ENCODE results near the gene ELAVL2.

ELAVL2 gene

GRCh38 chr9:23669776-23670175, 156.3 kb downstream of the ELAVL2 start:
- in situ Hi-C loops (cut with MboI; ENCODE audit: low sequenced_read_pairs) = no loop called here

DNA sequence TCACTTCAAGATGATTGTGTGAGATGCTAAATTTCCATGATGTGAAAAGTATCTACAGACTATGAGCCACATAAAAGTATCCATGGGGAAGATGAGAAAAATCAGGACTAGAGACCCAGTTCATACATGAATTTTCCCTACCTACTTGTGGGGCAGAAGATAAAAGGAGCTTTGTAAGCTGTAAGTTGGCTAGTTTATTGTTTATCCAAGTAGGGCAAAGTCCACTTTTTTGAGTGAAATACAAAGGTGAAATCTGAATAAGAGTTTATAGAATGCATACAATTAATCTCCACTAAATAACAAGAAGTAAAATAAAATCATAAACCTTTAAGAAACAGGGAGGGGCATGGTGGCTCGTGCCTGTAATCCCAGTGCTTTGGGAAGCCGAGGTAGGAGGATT, 160.4 kb downstream of the ELAVL2 start:
- in situ Hi-C loops (cut with MboI; ENCODE audit: low sequenced_read_pairs) = no loop called here

DNA sequence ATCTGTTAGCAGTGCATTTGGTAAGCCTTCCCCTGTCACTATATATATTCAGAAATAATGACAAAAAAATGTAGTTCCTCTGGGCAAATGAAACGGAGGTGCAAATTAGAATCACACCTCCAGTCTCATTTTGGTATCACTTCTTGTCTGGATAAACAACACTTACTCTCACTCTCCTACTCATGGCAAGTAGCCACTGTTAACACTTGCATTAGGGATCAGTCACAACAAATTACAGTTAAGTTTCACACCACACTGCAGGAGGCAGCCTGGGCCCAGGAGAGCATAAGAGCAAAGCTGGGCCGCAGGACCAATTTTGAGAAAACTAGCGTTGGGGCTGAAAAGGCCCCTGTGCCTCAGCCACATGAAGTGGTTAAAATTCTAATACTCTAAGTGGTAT, 161.0 kb downstream of the ELAVL2 start:
- in situ Hi-C loops (cut with MboI; ENCODE audit: low sequenced_read_pairs) = no loop called here

DNA sequence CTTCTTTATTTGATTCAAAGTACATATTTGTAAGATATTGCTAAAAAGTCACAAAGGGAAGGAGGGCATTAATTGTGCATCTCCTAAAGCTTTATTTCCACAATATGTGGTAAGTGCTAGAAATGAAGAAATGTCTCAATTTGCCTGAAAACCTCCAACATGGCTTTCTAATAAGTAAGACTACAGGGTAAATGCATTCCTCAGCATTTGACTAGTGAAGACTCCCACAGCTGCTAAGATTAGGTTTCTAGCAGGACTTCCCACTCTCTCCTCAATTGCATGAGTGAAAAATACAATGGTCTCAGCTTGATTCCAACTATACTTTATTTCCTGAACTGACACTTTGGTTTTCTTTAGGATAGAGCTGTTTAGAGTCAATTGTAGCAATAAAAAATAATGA, 162.1 kb downstream of the ELAVL2 start:
- in situ Hi-C loops (cut with MboI; ENCODE audit: low sequenced_read_pairs) = no loop called here

DNA sequence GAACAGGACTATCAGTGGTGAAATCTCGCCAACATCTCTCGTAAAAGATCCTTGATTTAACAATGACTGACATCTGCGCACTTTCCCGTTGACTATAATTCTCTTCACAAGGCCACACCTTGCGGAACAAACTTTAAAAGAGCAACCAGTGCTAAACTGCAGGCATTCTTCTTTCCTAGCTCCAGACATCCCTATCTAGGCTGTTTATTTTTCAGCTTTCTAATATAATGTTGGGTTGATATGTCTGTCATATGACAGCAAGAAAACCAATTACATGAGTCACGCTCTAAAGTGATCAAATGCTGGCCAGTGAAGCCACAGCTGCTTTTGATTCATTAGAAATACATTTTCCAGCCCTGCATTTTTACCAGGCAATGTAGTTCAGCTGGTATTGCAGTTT, 162.5 kb downstream of the ELAVL2 start:
- in situ Hi-C loops (cut with MboI; ENCODE audit: low sequenced_read_pairs) = no loop called here

DNA sequence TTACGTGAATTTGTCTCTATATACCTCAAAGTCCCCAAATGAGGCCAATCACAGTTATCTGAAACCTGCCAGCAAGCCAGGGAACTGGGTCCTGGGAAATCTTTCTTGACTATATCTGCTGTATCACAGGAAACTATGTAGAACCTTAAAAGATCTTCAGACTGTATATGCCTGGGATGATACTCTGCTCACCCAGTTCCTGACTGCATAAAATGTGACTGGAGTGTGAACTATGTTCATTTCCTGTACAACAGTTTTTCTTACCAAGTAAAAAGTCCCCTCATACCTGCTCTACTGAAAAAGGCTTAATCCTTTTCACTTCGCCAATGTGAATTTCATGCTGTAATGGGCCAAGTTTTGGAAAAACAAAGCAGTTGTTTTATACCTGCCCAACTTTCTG, 162.9 kb downstream of the ELAVL2 start:
- in situ Hi-C loops (cut with MboI; ENCODE audit: low sequenced_read_pairs) = no loop called here

DNA sequence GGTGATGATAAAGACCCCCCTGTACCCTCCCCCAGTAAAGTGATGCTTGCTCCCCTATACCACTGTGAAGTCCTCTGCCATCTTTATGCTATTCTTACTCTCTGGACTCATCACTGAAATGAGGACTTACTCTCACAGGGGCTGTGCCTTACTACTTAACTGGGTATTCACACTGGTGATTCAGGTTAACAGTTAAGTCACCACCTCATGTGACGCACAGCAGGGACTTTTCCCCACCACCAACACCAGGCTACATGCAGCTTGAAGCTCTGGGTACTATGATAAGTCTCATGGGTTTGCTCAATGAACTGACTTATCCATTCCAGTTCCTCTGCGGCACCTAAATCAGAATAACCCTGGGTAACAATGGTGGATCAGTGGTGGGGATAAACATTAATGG, 163.7 kb downstream of the ELAVL2 start:
- in situ Hi-C loops (cut with MboI; ENCODE audit: low sequenced_read_pairs) = no loop called here

DNA sequence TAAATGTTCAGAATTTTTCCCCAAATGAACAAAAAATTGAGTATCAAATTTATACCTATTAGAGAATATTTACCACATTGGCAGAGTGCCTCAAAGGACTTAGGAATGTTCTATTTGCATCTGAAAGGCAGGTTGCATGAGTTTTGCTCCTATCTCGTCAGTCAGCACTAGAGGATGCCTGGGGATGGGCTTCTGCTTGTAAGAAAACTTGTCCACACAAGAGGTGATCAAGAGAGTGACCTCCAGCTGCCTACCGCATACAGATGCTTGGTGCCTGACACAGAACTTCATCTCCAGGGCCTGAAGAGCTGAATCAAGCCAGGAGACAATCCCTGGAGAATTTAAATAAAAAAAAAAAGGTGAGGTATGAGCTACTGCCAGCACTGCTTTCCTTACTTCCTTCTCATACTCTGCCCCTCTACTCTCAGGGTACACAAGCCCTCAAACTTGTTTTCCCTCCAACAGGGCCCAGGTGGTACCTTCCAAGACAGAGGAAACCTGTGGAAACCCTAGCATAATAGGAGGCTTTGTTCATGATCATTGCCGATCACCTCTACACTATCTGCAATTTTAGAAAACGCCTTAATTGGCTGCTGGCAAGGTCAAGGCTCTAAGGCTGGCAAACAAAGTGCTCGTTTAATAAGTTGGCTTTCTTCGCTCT, 166.6 kb downstream of the ELAVL2 start:
- in situ Hi-C loops (cut with MboI; ENCODE audit: low sequenced_read_pairs) = no loop called here

GRCh38 chr9:23658376-23659258, 167.4 kb downstream of the ELAVL2 start:
- in situ Hi-C loops (cut with MboI; ENCODE audit: low sequenced_read_pairs) = no loop called here

- in situ Hi-C loops (cut with MboI; ENCODE audit: low sequenced_read_pairs) = no loop called here
These were observed 175.0 kb downstream of the ELAVL2 start for GRCh38 chr9:23651051-23651450.

GRCh38 chr9:23648651-23649050, 177.4 kb downstream of the ELAVL2 start:
- in situ Hi-C loops (cut with MboI; ENCODE audit: low sequenced_read_pairs) = no loop called here

DNA sequence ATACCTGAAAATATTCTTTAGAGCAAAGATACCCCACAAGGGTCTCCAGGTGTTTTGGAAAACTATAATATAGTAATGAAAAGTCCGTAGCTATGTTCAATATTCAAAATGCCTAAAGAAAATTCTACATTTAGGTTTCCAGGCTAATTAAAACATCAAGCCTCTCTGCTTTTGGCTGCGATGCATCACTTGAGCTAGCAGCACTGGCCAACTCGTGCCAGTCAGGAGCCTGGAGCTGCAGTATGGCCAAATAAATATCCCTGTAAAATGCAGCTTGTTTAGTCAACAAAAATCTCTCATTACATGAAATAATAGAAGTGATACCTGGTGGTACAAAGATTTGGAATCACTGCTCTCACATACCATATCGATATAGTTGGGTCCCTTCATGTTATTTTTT, 181.1 kb downstream of the ELAVL2 start:
- in situ Hi-C loops (cut with MboI; ENCODE audit: low sequenced_read_pairs) = no loop called here

- in situ Hi-C loops (cut with MboI; ENCODE audit: low sequenced_read_pairs) = no loop called here
These were observed 181.7 kb downstream of the ELAVL2 start for GRCh38 chr9:23644326-23644725.

- in situ Hi-C loops (cut with MboI; ENCODE audit: low sequenced_read_pairs) = no loop called here
These were observed 182.3 kb downstream of the ELAVL2 start for GRCh38 chr9:23643656-23644258.
